Parathyroid adenoma (tissue), 2 donors: ENCODE data around the gene PAXX.

Experiments used
- H2AFZ ChIP-seq: fragments of 300-600 bp; sonication (generic); one replicate; pipeline ENCODE4 v1.7.0; 2017; ENCODE audit warnings: antibody characterized with exemption, mild to moderate bottlenecking
- H3K27ac ChIP-seq: fragments of 300-600 bp; sonication (generic); one replicate; pipeline ENCODE4 v1.7.0; 2017
- H3K27me3 ChIP-seq: fragments of 300-600 bp; sonication (generic); one replicate; pipeline ENCODE4 v1.7.0; 2017; ENCODE audit warnings: low read length; ENCODE audit not compliant: control insufficient read depth, insufficient read depth
- H3K36me3 ChIP-seq: fragments of 300-600 bp; sonication (generic); one replicate; pipeline ENCODE4 v1.7.0; 2017; ENCODE audit warnings: low read length; ENCODE audit not compliant: control insufficient read depth, insufficient read depth
- H3K4me1 ChIP-seq: fragments of 300-600 bp; sonication (generic); one replicate; pipeline ENCODE4 v1.7.0; 2017; ENCODE audit warnings: control low read depth
- H3K4me2 ChIP-seq: fragments of 300-600 bp; sonication (generic); one replicate; pipeline ENCODE4 v1.7.0; 2017; ENCODE audit warnings: low read length
- H3K4me3 ChIP-seq: fragments of 300-600 bp; sonication (generic); one replicate; pipeline ENCODE4 v1.7.0; 2017; ENCODE audit warnings: low read depth, low read length
- H3K79me2 ChIP-seq: fragments of 300-600 bp; sonication (generic); one replicate; pipeline ENCODE4 v1.7.0; 2017; ENCODE audit warnings: control low read depth
- H3K9ac ChIP-seq: fragments of 300-600 bp; sonication (generic); one replicate; pipeline ENCODE4 v1.7.0; 2017; ENCODE audit warnings: mild to moderate bottlenecking
- H3K9me3 ChIP-seq: fragments of 300-600 bp; sonication (generic); one replicate; pipeline ENCODE4 v1.7.0; 2017; ENCODE audit warnings: low read length; ENCODE audit not compliant: control insufficient read depth
- TF ChIP-seq, protein P1 (sequence below): fragments of 300-600 bp; sonication (generic); IDR thresholded peaks from one replicate; pipeline ENCODE4 v1.7.0; 2017; ENCODE audit warnings: antibody characterized with exemption, mild to moderate bottlenecking
- donor health status: primary hyperparathyroidism.

Gene PAXX

DNA sequence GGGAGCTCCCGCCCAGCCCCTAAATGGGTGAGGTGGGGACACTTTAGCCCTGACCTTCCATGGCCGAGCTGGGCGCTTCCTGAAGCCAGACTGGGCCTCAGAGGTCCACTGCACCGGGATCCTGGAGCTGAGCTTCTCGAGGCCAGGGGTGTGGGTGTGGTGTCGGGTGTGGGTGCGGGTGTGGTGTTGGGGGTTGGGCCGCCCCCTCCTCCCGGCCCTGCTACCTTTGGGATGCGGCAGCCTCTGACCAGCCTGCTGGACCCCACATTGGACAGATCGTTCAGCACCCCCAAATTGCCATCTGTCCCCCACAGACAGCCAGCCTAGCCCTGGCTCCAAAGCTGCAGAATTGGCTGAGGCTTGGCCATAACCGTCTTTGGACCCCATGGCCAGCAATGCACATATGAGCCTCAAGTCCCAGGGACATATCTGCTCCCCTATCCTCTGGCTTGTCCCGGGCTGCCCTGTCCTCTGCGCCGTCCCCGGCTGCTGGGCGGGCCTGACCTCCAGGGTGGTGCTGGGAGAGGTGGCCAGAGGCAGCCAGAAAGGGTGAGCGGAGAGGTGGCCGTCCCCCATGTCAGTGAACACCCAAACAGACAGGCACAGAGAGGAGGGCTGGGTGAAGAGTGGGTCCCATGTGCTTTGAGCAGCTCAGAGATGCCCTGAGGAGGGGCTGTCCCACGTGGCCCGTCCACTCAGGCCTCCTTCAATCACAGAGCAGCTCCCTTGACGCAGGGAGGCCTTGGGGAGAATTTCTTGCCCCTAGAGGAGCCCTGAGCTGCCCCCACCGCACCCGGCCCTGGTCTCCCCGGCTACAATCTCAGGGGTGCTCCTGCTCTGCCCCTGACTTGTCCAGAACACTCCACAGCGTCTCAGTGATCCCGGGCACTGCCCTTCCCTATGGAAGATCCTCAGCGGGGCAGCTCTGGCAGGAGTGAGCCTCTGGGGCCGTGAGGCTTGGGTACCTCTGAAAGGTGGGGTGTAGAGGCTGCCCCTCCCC is 18.3 kb upstream of the PAXX start:
- no peaks in the 10 kb centered on the region for H3K36me3 ChIP-seq
- no peaks in the 10 kb centered on the region for H3K9me3 ChIP-seq
- TF ChIP-seq, protein P1, sequence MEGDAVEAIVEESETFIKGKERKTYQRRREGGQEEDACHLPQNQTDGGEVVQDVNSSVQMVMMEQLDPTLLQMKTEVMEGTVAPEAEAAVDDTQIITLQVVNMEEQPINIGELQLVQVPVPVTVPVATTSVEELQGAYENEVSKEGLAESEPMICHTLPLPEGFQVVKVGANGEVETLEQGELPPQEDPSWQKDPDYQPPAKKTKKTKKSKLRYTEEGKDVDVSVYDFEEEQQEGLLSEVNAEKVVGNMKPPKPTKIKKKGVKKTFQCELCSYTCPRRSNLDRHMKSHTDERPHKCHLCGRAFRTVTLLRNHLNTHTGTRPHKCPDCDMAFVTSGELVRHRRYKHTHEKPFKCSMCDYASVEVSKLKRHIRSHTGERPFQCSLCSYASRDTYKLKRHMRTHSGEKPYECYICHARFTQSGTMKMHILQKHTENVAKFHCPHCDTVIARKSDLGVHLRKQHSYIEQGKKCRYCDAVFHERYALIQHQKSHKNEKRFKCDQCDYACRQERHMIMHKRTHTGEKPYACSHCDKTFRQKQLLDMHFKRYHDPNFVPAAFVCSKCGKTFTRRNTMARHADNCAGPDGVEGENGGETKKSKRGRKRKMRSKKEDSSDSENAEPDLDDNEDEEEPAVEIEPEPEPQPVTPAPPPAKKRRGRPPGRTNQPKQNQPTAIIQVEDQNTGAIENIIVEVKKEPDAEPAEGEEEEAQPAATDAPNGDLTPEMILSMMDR: no peak
- no peaks in the 10 kb centered on the region for H3K27me3 ChIP-seq
- H3K9ac ChIP-seq: no peak overlapping the region
- H3K27ac ChIP-seq: no peak overlapping the region
- H3K4me2 ChIP-seq: no peak overlapping the region
- no peak overlapping the region for H2AFZ ChIP-seq
- no peaks in the 10 kb centered on the region for H3K79me2 ChIP-seq
- no peaks in the 10 kb centered on the region for H3K4me1 ChIP-seq
- H3K4me3 ChIP-seq: no peak overlapping the region

DNA sequence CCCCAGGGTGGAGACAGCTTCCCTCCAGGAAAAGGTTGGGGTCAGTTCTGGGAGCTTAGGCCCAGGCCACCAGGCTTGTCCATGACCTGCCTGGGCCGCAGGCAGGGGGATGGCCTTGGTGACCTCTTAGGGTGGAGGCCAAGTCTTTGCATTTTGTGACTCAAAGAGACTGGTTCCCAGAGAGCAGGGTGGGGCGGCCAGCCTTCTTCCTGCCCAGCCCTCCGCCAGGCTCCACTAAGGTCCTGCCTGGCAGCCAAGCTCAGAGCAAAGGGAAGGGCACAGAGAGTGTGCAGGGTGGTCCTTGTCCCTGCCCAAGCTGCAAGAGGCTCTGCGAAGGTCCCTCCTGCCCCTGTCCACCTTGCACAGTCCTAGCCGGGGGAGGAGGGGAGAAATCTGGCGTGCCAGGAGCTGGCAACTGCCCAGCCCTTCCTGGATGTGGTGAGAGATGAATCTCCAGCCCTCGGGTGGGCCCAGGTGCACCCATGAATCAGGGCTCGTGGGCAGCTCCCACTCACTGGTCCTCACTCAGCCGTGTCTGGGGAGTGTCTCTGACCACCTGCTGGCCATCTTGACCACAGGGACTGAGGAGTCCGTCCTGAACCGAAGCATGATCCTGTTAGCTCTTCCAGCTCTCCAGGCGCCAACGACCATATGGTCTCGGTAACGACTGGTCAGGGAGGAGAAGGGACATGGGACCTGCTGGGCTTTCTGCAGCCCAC is 17.2 kb upstream of the PAXX start:
- no peaks in the 10 kb centered on the region for H3K9me3 ChIP-seq
- H2AFZ ChIP-seq: no peak overlapping the region
- H3K27ac ChIP-seq: no peak overlapping the region
- H3K36me3 ChIP-seq: no peaks in the 10 kb centered on the region
- no peak overlapping the region for H3K4me2 ChIP-seq
- no peak overlapping the region for H3K9ac ChIP-seq
- H3K4me3 ChIP-seq: no peak overlapping the region
- TF ChIP-seq, protein P1: no peak
- no peaks in the 10 kb centered on the region for H3K27me3 ChIP-seq
- no peaks in the 10 kb centered on the region for H3K79me2 ChIP-seq
- no peaks in the 10 kb centered on the region for H3K4me1 ChIP-seq

DNA sequence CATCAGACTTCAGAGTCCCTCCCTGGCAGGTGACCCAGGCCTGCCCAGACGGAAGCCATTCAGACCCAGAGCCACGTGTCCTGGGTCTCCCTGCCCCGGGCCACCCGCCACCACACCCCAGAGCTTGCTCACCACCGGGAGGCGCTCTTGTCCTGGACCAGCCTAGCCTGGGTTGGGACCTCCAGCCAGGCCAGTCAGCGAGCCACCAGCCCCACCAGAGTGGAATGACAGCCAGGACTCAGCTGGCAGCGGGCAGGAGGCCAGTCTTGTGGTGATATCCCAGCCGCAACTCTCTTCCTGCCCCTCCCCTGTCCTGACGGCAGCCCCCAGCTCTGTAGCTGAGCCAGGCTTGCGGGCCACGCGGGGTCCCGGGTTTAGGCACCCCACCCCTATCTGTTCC is 16.6 kb upstream of the PAXX start:
- H3K9ac ChIP-seq: no peak overlapping the region
- no peak overlapping the region for H2AFZ ChIP-seq
- no peak overlapping the region for H3K4me2 ChIP-seq
- TF ChIP-seq, protein P1: no peak
- no peaks in the 10 kb centered on the region for H3K79me2 ChIP-seq
- H3K36me3 ChIP-seq: no peaks in the 10 kb centered on the region
- no peak overlapping the region for H3K27ac ChIP-seq
- no peak overlapping the region for H3K4me3 ChIP-seq
- H3K27me3 ChIP-seq: no peaks in the 10 kb centered on the region
- H3K4me1 ChIP-seq: no peaks in the 10 kb centered on the region
- H3K9me3 ChIP-seq: no peaks in the 10 kb centered on the region

DNA sequence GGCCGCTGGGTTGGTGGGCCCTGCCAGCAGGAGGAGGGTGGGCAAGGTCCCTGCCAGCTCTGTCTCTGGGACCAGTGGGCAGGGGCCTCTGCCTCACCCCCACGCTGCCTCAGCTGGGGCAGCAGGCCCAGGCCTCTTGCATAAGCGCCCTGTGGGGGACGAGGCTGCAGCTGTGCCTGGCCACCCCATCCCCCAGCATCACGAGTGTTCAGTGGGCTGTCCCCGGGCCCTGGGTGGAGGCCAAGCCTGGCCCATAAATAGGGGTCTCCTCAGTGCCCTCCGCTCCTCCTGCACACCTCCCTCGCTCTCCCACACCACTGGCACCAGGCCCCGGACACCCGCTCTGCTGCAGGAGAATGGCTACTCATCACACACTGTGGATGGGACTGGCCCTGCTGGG is 15.0 kb upstream of the PAXX start, which contains the start of gene PTGDS:
PTGDS (plus strand) TSS at position 282 of the 400 bp plus-strand sequence; CDS start at position 357, 75 bp downstream.
- Histone ChIP-seq H3K4me1 (no peaks in the 10 kb centered on the region), H3K36me3 (no peaks in the 10 kb centered on the region), H3K79me2 (no peaks in the 10 kb centered on the region), H2AFZ (peak within 1 kb of the TSS; percentile 56), H3K9ac (no peak within 1 kb of the TSS), H3K27ac (no peak within 1 kb of the TSS), H3K4me2 (peak within 1 kb of the TSS; percentile 51), H3K4me3 (no peak within 1 kb of the TSS), H3K9me3 (no peaks in the 10 kb centered on the region), H3K27me3 (no peaks in the 10 kb centered on the region)
- TF ChIP-seq, protein P1: no peak
